Astrocyte (in vitro differentiated cells and primary cell): ENCODE data around the gene FRMD4A. TPM values are rescaled to one million over a fixed set of nuclear protein-coding genes. Genes with fewer than 3 reads are reported as not detected.

ENCODE experiments used
- DNase-seq: peaks from one replicate; pipeline ENCODE4 v3.0.0-alpha.2; 2010; ENCODE audit warnings: low read depth
- FAIRE-seq: peaks from 2 replicates; lab custom pipeline; 2011; peaks lifted over from hg19 to GRCh38; lab: Jason Lieb, UNC
- H2AFZ ChIP-seq: 2 replicates; pipeline ENCODE4 v1.6.0; 2012; ENCODE audit warnings: low read depth, low read length, inconsistent platforms
- H3K27ac ChIP-seq: 2 replicates; pipeline ENCODE4 v1.5.1; 2011; ENCODE audit warnings: low read depth, low read length, inconsistent platforms
- H3K27me3 ChIP-seq: 2 replicates; pipeline ENCODE4 v1.6.0; 2011; ENCODE audit warnings: low read length, inconsistent platforms; ENCODE audit not compliant: insufficient read depth
- H3K36me3 ChIP-seq: 2 replicates; pipeline ENCODE4 v1.5.1; 2011; ENCODE audit warnings: low read length, inconsistent platforms; ENCODE audit not compliant: insufficient read depth
- H3K4me1 ChIP-seq: 2 replicates; pipeline ENCODE4 v1.5.1; 2011; ENCODE audit warnings: low read length, inconsistent platforms; ENCODE audit not compliant: insufficient read depth
- H3K4me2 ChIP-seq: 2 replicates; pipeline ENCODE4 v1.6.0; 2012; ENCODE audit warnings: low read length, inconsistent platforms
- H3K4me3 ChIP-seq: 2 replicates; pipeline ENCODE4 v1.5.1; 2011; ENCODE audit warnings: low read depth, mild to moderate bottlenecking, low read length, inconsistent platforms; ENCODE audit not compliant: insufficient read depth
- H3K79me2 ChIP-seq: 2 replicates; pipeline ENCODE4 v1.6.0; 2012; ENCODE audit warnings: mild to moderate bottlenecking, low read length, inconsistent platforms; ENCODE audit not compliant: insufficient read depth
- H3K9ac ChIP-seq: 2 replicates; pipeline ENCODE4 v1.6.0; 2012; ENCODE audit warnings: mild to moderate bottlenecking, low read length, inconsistent platforms
- H3K9me3 ChIP-seq: 2 replicates; pipeline ENCODE4 v1.5.1; 2012; ENCODE audit warnings: low read depth, mild to moderate bottlenecking, low read length, inconsistent platforms; ENCODE audit not compliant: insufficient read depth
- H4K20me1 ChIP-seq: 2 replicates; pipeline ENCODE4 v1.6.0; 2012; ENCODE audit warnings: low read length, inconsistent platforms; ENCODE audit not compliant: insufficient read depth
- H3K27ac Mint-ChIP-seq: one replicate; pipeline ENCODE4 v1.8.0; 2021; ENCODE audit warnings: mild to moderate bottlenecking, mixed read lengths; ENCODE audit not compliant: unreplicated experiment
- H3K27me3 Mint-ChIP-seq: one replicate; pipeline ENCODE4 v1.8.0; 2021; ENCODE audit warnings: low read depth, mixed read lengths; ENCODE audit not compliant: unreplicated experiment
- H3K36me3 Mint-ChIP-seq: one replicate; pipeline ENCODE4 v1.8.0; 2021; ENCODE audit warnings: low read depth, mixed read lengths; ENCODE audit not compliant: unreplicated experiment
- H3K4me1 Mint-ChIP-seq: one replicate; pipeline ENCODE4 v1.8.0; 2021; ENCODE audit warnings: low read depth, mixed read lengths; ENCODE audit not compliant: unreplicated experiment
- H3K4me3 Mint-ChIP-seq: one replicate; pipeline ENCODE4 v1.8.0; 2021; ENCODE audit warnings: mild to moderate bottlenecking, moderate library complexity, mixed read lengths; ENCODE audit not compliant: unreplicated experiment
- H3K9me3 Mint-ChIP-seq: one replicate; pipeline ENCODE4 v1.8.0; 2021; ENCODE audit warnings: mild to moderate bottlenecking, mixed read lengths; ENCODE audit not compliant: unreplicated experiment
- EZH2 ChIP-seq: IDR thresholded peaks from 2 replicates; pipeline ENCODE4 v1.6.1; 2012; ENCODE audit warnings: mild to moderate bottlenecking, low read length, inconsistent platforms; ENCODE audit not compliant: insufficient read depth
- total RNA-seq: library from RNA; stranded (reverse); gene quantifications from 2 replicates; pipeline ENCODE4 v1.2.1, GENCODE V29; 2021
- TF ChIP-seq, protein P1 (sequence below): IDR thresholded peaks from 2 replicates; pipeline ENCODE4 v1.5.1; 2011; ENCODE audit warnings: low read depth, mild to moderate bottlenecking, inconsistent platforms, low read length, moderate library complexity; ENCODE audit not compliant: insufficient read depth

FRMD4A gene
- total RNA-seq, 1 donor from 2014 or later, result 82.5 TPM

- Mint-ChIP-seq H3K4me3 (no peak overlapping the region), H3K36me3 (peaks cover 20% of the 10 kb centered on the region), H3K9me3 (no peaks in the 10 kb centered on the region), H3K27ac (no peak overlapping the region), H3K4me1 (peaks cover 11% of the 10 kb centered on the region), H3K27me3 (no peaks in the 10 kb centered on the region)
- Histone ChIP-seq H3K4me3 (no peak overlapping the region), H3K27me3 (no peaks in the 10 kb centered on the region), H3K4me2 (peak overlapping the region; percentile 31), H3K79me2 (peaks cover 6% of the 10 kb centered on the region), H4K20me1 (no peaks in the 10 kb centered on the region), H3K36me3 (peaks cover 8% of the 10 kb centered on the region), H2AFZ (no peak overlapping the region), H3K9me3 (no peaks in the 10 kb centered on the region), H3K4me1 (peaks cover 19% of the 10 kb centered on the region), H3K27ac (peak overlapping the region; percentile 47), H3K9ac (peak overlapping the region; percentile 7)
- peak; percentile 55 for FAIRE-seq
- DNase-seq, result peak; percentile 55
- no peak for TF ChIP-seq EZH2
- TF ChIP-seq, protein P1, sequence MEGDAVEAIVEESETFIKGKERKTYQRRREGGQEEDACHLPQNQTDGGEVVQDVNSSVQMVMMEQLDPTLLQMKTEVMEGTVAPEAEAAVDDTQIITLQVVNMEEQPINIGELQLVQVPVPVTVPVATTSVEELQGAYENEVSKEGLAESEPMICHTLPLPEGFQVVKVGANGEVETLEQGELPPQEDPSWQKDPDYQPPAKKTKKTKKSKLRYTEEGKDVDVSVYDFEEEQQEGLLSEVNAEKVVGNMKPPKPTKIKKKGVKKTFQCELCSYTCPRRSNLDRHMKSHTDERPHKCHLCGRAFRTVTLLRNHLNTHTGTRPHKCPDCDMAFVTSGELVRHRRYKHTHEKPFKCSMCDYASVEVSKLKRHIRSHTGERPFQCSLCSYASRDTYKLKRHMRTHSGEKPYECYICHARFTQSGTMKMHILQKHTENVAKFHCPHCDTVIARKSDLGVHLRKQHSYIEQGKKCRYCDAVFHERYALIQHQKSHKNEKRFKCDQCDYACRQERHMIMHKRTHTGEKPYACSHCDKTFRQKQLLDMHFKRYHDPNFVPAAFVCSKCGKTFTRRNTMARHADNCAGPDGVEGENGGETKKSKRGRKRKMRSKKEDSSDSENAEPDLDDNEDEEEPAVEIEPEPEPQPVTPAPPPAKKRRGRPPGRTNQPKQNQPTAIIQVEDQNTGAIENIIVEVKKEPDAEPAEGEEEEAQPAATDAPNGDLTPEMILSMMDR, result no peak
Observed at GRCh38 chr10:13776861-13777311, 553.8 kb downstream of the FRMD4A start.

- Mint-ChIP-seq H3K4me1 (peaks cover 11% of the 10 kb centered on the region), H3K27me3 (no peaks in the 10 kb centered on the region), H3K4me3 (no peak overlapping the region), H3K27ac (peak overlapping the region; percentile 37), H3K36me3 (peaks cover 21% of the 10 kb centered on the region), H3K9me3 (no peaks in the 10 kb centered on the region)
- Histone ChIP-seq H3K36me3 (peaks cover 8% of the 10 kb centered on the region), H3K27me3 (no peaks in the 10 kb centered on the region), H3K4me3 (peak overlapping the region; percentile 31), H3K27ac (peak overlapping the region; percentile 83), H3K79me2 (peaks cover 6% of the 10 kb centered on the region), H3K4me1 (peaks cover 19% of the 10 kb centered on the region), H3K4me2 (peak overlapping the region; percentile 78), H2AFZ (peak overlapping the region; percentile 11), H3K9ac (peak overlapping the region; percentile 64), H4K20me1 (no peaks in the 10 kb centered on the region), H3K9me3 (no peaks in the 10 kb centered on the region)
- peak; percentile 97 for FAIRE-seq
- DNase-seq, result peak; percentile 92
- TF ChIP-seq EZH2, result no peak
- TF ChIP-seq, protein P1, result no peak
Observed at GRCh38 chr10:13775786-13776775, 554.6 kb downstream of the FRMD4A start.
